Endothelial cell of umbilical vein (primary cell): ENCODE results near the gene TJP1. TPM values are rescaled to one million over a fixed set of nuclear protein-coding genes. Genes with fewer than 3 reads are reported as not detected.

Experiments
- BruUV-seq: library from RNA; stranded (reverse); fragments of 400-500 nt; replicated peaks from 2 replicates; lab custom pipeline; 2021; lab: Mats Ljungman, UMichigan
- CTCF ChIA-PET: fragments of 300-600, 350-600 bp; sonication (Branson Sonifier 250); formaldehyde crosslinking; loops from one replicate; lab custom pipeline; 2021; ENCODE audit warnings: antibody characterized with exemption, inconsistent platforms; lab: Charles Lee
- POLR2A ChIA-PET: fragments of 300-600, 350-600 bp; sonication (Branson Sonifier 250); formaldehyde crosslinking; loops from one replicate; lab custom pipeline; 2021; ENCODE audit warnings: antibody characterized with exemption, inconsistent platforms; lab: Charles Lee
- DNase-seq: peaks from one replicate; pipeline ENCODE4 v3.0.0-alpha.2; 2011; ENCODE audit warnings: low read depth, low spot score
- FAIRE-seq: peaks from 2 replicates; lab custom pipeline; 2011; peaks lifted over from hg19 to GRCh38; lab: Jason Lieb, UNC
- H2AFZ ChIP-seq: 2 replicates; pipeline ENCODE4 v1.6.0; 2012; ENCODE audit warnings: low read depth, low read length, control low read depth, inconsistent platforms
- H3K27ac ChIP-seq: 2 replicates; pipeline ENCODE4 v1.5.1; 2011; ENCODE audit warnings: low read depth, mild to moderate bottlenecking, control low read depth, low read length, moderate library complexity; ENCODE audit not compliant: insufficient read depth
- H3K27me3 ChIP-seq, 2 experiments: 2 replicates each; pipeline versions ENCODE4 v1.6.0 to v1.6.1; 2011; ENCODE audit warnings: low read length in 2 of 2, mixed read lengths in 1 of 2; ENCODE audit not compliant: control insufficient read depth in 2 of 2, insufficient read depth in 2 of 2
- H3K36me3 ChIP-seq, 2 experiments: 2 replicates in 1 of 2; 3 replicates in 1 of 2; pipeline ENCODE4 v1.5.1; 2011; ENCODE audit warnings: low read length in 2 of 2, mild to moderate bottlenecking in 1 of 2, moderate library complexity in 1 of 2; ENCODE audit not compliant: control insufficient read depth in 2 of 2, insufficient read depth in 2 of 2; ENCODE audit errors: extremely low read depth in 1 of 2
- H3K4me1 ChIP-seq: 3 replicates; pipeline ENCODE4 v1.5.1; 2011; ENCODE audit warnings: mild to moderate bottlenecking, low read length; ENCODE audit not compliant: control insufficient read depth, insufficient read depth; ENCODE audit errors: extremely low read depth
- H3K4me2 ChIP-seq: 2 replicates; pipeline ENCODE4 v1.6.1; 2011; ENCODE audit warnings: low read length, control low read depth, mixed read lengths; ENCODE audit not compliant: insufficient read depth
- H3K4me3 ChIP-seq, 3 experiments: fragments of 200-600 bp in 1 of 3; sonication (generic), shearing (Covaris generic) in 1 of 3; replicated peaks in 1 of 3; 2 replicates each; pipeline ENCODE4 v1.5.1; 2011 to 2016; ENCODE audit warnings: control low read depth in 3 of 3, low read length in 3 of 3, mild to moderate bottlenecking in 2 of 3, inconsistent platforms in 1 of 3, low read depth in 1 of 3, moderate library complexity in 1 of 3; ENCODE audit not compliant: insufficient read depth in 1 of 3
- H3K79me2 ChIP-seq: 2 replicates; pipeline ENCODE4 v1.6.0; 2012; ENCODE audit warnings: low read length, inconsistent platforms; ENCODE audit not compliant: control insufficient read depth, insufficient read depth
- H3K9ac ChIP-seq: replicated peaks from 2 replicates; pipeline ENCODE3; 2011; ENCODE audit warnings: low read length, control low read depth; ENCODE audit not compliant: insufficient read depth; ENCODE audit errors: extremely low read depth
- H3K9me1 ChIP-seq: replicated peaks from 3 replicates; pipeline ENCODE4 v1.6.0; 2011; ENCODE audit warnings: mild to moderate bottlenecking, low read length; ENCODE audit not compliant: control insufficient read depth, insufficient read depth; ENCODE audit errors: extremely low read depth
- H3K9me3 ChIP-seq: replicated peaks from 2 replicates; pipeline ENCODE4 v1.5.1; 2012; ENCODE audit warnings: low read length, inconsistent platforms; ENCODE audit not compliant: control insufficient read depth, insufficient read depth
- H4K20me1 ChIP-seq: replicated peaks from 2 replicates; pipeline ENCODE3; 2011; ENCODE audit warnings: mild to moderate bottlenecking, low read length; ENCODE audit not compliant: control insufficient read depth, insufficient read depth; ENCODE audit errors: extremely low read depth
- CTCF ChIP-seq, 2 donors: IDR thresholded peaks; 1 replicate in 1 of 2; 2 replicates in 1 of 2; pipeline ENCODE4 v1.5.1; 2011; ENCODE audit warnings: low read length in 2 of 2, mild to moderate bottlenecking in 2 of 2, moderate library complexity in 2 of 2, control low read depth in 1 of 2, inconsistent platforms in 1 of 2, low read depth in 1 of 2; ENCODE audit not compliant: insufficient read depth in 1 of 2; ENCODE audit errors: extremely low read depth in 1 of 2
- EZH2 ChIP-seq: IDR thresholded peaks from 2 replicates; pipeline ENCODE4 v1.6.1; 2012; ENCODE audit warnings: borderline replicate concordance, low read depth, mild to moderate bottlenecking, moderate library complexity, low read length, inconsistent platforms; ENCODE audit not compliant: severe bottlenecking
- JUN ChIP-seq: IDR thresholded peaks from 2 replicates; pipeline ENCODE4 v1.6.1; 2011; ENCODE audit warnings: borderline replicate concordance, low read depth; ENCODE audit not compliant: insufficient read length, insufficient read depth
- MAX ChIP-seq: IDR thresholded peaks from 2 replicates; pipeline ENCODE4 v1.6.1; 2011; ENCODE audit not compliant: insufficient read depth, insufficient read length
- MYC ChIP-seq: IDR thresholded peaks from one replicate; pipeline ENCODE4 v1.6.1; 2011; ENCODE audit warnings: mild to moderate bottlenecking, low read depth, low read length
- POLR2A ChIP-seq: IDR thresholded peaks from 2 replicates; pipeline ENCODE4 v1.6.1; 2012; ENCODE audit warnings: low read depth, mild to moderate bottlenecking, control low read depth, low read length
- dilution Hi-C: fragments of 300-500 bp; cut with MboI; formaldehyde crosslinking; loops from one replicate; pipeline ENCODE4 v1.15.0; 2019; ENCODE audit warnings: low sequenced_read_pairs; ENCODE audit not compliant: extremely low pct_ligation_motif_present
- intact Hi-C: fragments of 100-400 bp; cut with micrococcal nuclease; formaldehyde crosslinking; loops from one replicate; pipeline ENCODE4 v1.10.0; 2022
- polyA plus RNA-seq, 4 experiments: library from polyadenylated mRNA; depleted of rRNA in 3 of 4; stranded (reverse) in 3 of 4; unstranded in 1 of 4; fragments of >200 nt; gene quantifications; 2 replicates each; pipeline versions ENCODE4 v1.2.1 to v1.2.3, GENCODE V29; 2011 to 2012; ENCODE audit warnings: missing spikeins in 1 of 4
- total RNA-seq: library from RNA; stranded (reverse); gene quantifications from 2 replicates; pipeline ENCODE4 v1.2.3, GENCODE V29; 2021

The TJP1 gene
- total and polyA plus RNA-seq, 2 donors (not counting 3 experiments of a cell fraction or from before 2014, with no cell fraction given): 45.6 to 128 TPM

- no peaks in the 10 kb centered on the region for H3K27me3 ChIP-seq
- H3K36me3 ChIP-seq: no peaks in the 10 kb centered on the region
- no peaks in the 10 kb centered on the region for H4K20me1 ChIP-seq
- no peak overlapping the region for H3K4me2 ChIP-seq
- DNase-seq: peak; percentile 91
- no peak overlapping the region for H3K27ac ChIP-seq
- dilution Hi-C loops: no loop called here
- no peak overlapping the region for H3K4me3 ChIP-seq
- H3K4me1 ChIP-seq: no peaks in the 10 kb centered on the region
- H3K9me1 ChIP-seq: no peaks in the 10 kb centered on the region
- intact Hi-C loops: no loop called here
- H3K9me3 ChIP-seq: no peaks in the 10 kb centered on the region
- ChIA-PET CTCF (interaction anchor here (0.6 to 6.6 kb wide), 9 partner anchors 9 to 407 kb away, joined by 3 to 70 read pairs (median 6); no protein-coding TSS in a partner anchor), POLR2A (no interaction called here)
- FAIRE-seq: peak; percentile 93
- no TSS peak for BruUV-seq
- no peaks in the 10 kb centered on the region for H3K79me2 ChIP-seq
- H3K9ac ChIP-seq: no peak overlapping the region
- H2AFZ ChIP-seq: no peak overlapping the region
- TF ChIP-seq CTCF (IDR thresholded peaks at IDR 0.05; ENCODE audit: extremely low read depth in 1 of 2, insufficient read depth in 1 of 2, low read depth in 1 of 2, low read length in 2 of 2) (peak; percentile 85 to 97), POLR2A (no peak), EZH2 (no peak)
Measured at GRCh38 chr15:29668120-29668602, 154.1 kb downstream of the TJP1 start.

DNA sequence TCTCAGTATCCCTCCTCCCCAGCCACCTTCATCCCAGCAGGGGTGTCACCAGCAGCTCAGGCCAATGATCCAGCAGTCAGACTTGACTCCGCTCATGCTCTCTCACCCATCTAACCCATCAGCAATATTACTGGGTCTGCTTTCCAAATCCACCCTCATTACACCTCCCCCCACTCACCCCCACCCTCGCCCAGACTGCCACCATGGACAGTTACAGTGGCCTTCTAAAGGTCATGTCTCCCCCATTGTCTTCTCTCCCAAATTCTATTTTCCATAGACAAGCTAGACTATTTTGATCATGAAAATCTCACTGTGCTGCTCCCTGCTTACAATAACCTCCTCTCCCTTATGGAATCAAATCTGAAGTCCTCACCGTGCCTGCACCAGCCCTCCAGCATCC lies 156.0 kb downstream of the TJP1 start:
- DNase-seq: no peak
- H3K4me2 ChIP-seq: no peak overlapping the region
- no peak overlapping the region for H3K9ac ChIP-seq
- TF ChIP-seq MAX (no peak), EZH2 (no peak), MYC (no peak), JUN (no peak), CTCF (IDR thresholded peaks at IDR 0.05; ENCODE audit: extremely low read depth in 1 of 2, insufficient read depth in 1 of 2, low read depth in 1 of 2, low read length in 2 of 2) (no peak)
- no peaks in the 10 kb centered on the region for H3K36me3 ChIP-seq
- no peaks in the 10 kb centered on the region for H3K9me1 ChIP-seq
- ChIA-PET CTCF (interaction anchor here (0.7 to 6.6 kb wide), 5 partner anchors 11 to 409 kb away, joined by 3 to 70 read pairs (median 6); no protein-coding TSS in a partner anchor), POLR2A (no interaction called here)
- H3K4me1 ChIP-seq: no peaks in the 10 kb centered on the region
- dilution Hi-C loops (no loop called here), intact Hi-C loops (no loop called here)
- H3K79me2 ChIP-seq: no peaks in the 10 kb centered on the region
- H3K4me3 ChIP-seq: no peak overlapping the region
- no TSS peak for BruUV-seq
- no peaks in the 10 kb centered on the region for H4K20me1 ChIP-seq
- H3K9me3 ChIP-seq: no peaks in the 10 kb centered on the region
- H2AFZ ChIP-seq: no peak overlapping the region
- no peak overlapping the region for H3K27ac ChIP-seq
- no peak for FAIRE-seq
- no peaks in the 10 kb centered on the region for H3K27me3 ChIP-seq
